GM18511 (cell line): ENCODE measurements around the gene RIPPLY3.

Experiments used
- ATAC-seq: cut with Tn5 transposase; IDR thresholded peaks from one replicate; pipeline ENCODE4 v1.9.1; 2021; ENCODE audit warnings: mild to moderate bottlenecking, moderate library complexity; ENCODE audit not compliant: unreplicated experiment

Gene RIPPLY3

GRCh38 chr21:37006486-37007291, at the start of gene RIPPLY3:
RIPPLY3 (plus strand) TSS chr21:37006702; CDS start chr21:37006773, 71 bp downstream.
- ATAC-seq: no peak

GRCh38 chr21:36959020-36959835, 47.3 kb upstream of the RIPPLY3 start:
- no peak for ATAC-seq

- ATAC-seq: no peak
Observed at GRCh38 chr21:36960676-36961284, 45.7 kb upstream of the RIPPLY3 start.

- no peak for ATAC-seq
Observed at GRCh38 chr21:36962098-36962780, 44.3 kb upstream of the RIPPLY3 start.

GRCh38 chr21:36964398-36964797, 42.1 kb upstream of the RIPPLY3 start:
- no peak for ATAC-seq

- ATAC-seq: no peak
Observed at GRCh38 chr21:36964827-36965719, 41.4 kb upstream of the RIPPLY3 start.

GRCh38 chr21:36965720-36966065, 40.8 kb upstream of the RIPPLY3 start:
- ATAC-seq: no peak

GRCh38 chr21:36966066-36966820, 40.3 kb upstream of the RIPPLY3 start, which contains the start of gene HLCS:
HLCS (minus strand) TSS chr21:36966669; CDS start chr21:36966638, 31 bp downstream.
- peak; percentile 82 for ATAC-seq

- no peak for ATAC-seq
Observed at GRCh38 chr21:36966821-36967768, 39.4 kb upstream of the RIPPLY3 start.

- ATAC-seq: no peak
Observed at GRCh38 chr21:36968414-36968813, 38.1 kb upstream of the RIPPLY3 start.

- no peak for ATAC-seq
Observed at GRCh38 chr21:36968976-36969375, 37.5 kb upstream of the RIPPLY3 start.

GRCh38 chr21:36973986-36974850, 32.3 kb upstream of the RIPPLY3 start:
- no peak for ATAC-seq

- no peak for ATAC-seq
Observed at GRCh38 chr21:36974851-36975192, 31.7 kb upstream of the RIPPLY3 start.

GRCh38 chr21:36976228-36976861, 30.2 kb upstream of the RIPPLY3 start:
- ATAC-seq: no peak

- ATAC-seq: peak; percentile 83
Observed at GRCh38 chr21:36976882-36977651, 29.4 kb upstream of the RIPPLY3 start.
